GM19455 (cell line): ENCODE results near the gene DYNC2H1.
"Not testable (repeated sequence)": the region's sequence is repeated elsewhere in the genome, so short reads cannot be mapped to it uniquely, and the experiment has no call there.

Experiments used
- ATAC-seq: cut with Tn5 transposase; IDR thresholded peaks from one replicate; pipeline ENCODE4 v1.9.1; 2021; ENCODE audit not compliant: unreplicated experiment

The DYNC2H1 gene

DNA sequence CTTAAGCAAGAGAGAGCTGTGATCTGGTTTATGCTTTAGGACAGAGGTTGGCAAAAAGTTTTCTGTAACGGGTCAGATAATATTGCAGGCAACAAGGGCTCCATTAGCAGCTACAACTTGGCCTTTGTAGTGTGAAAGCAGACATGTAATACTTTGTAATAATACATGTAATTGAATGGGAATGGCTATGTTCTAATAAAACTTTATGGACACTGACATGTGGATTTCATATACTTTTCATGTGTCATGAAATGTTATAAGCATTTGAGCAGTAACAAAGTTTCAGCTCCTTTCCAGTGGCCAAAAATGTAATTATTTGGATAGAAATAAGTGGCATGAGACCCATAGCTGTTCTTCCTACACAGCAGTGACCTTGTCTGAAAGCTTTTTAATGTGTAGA lies 3.1 kb downstream of the DYNC2H1 start:
- no peak for ATAC-seq

- no peak for ATAC-seq
These were observed 5.6 kb downstream of the DYNC2H1 start for GRCh38 chr11:103114836-103115235.

GRCh38 chr11:103125462-103125861 lies 16.2 kb downstream of the DYNC2H1 start:
- ATAC-seq, result no peak

DNA sequence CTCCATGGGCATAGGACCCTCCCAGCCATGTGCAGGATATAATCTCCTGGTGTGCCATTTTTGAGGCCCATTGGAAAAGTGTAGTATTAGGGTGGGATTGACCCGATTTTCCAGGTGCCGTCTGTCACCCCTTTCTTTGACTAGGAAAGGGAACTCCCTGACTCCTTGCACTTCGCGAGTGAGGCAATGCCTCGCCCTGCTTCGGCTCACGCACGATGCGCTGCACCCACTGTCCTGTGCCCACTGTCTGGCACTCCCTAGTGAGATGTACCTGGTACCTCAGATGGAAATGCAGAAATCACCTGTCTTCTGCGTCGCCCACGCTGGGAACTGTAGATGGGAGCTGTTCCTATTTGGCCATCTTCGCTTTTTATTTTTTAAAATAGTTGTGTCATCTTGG lies 32.8 kb downstream of the DYNC2H1 start:
- ATAC-seq, result not testable (repeated sequence)

DNA sequence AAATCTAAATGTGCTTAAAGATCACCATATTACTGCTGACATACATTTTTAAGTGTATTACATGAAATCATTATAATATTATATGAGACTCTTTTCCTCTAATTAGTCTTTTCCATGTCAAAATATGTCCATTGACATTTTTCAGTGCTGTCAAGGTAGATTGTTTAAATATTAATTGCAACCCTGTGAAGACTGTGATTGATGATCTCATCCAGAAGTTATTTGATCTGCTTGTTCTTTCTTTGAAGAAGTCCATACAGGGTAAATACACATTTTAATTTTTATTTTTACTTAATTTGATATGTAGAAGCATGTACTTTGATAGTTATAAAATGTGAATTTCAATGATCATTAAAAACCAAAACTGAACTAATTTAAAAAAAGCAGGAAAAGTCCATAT lies 38.4 kb downstream of the DYNC2H1 start:
- ATAC-seq, result no peak

- ATAC-seq, result no peak
These were observed 48.3 kb downstream of the DYNC2H1 start for GRCh38 chr11:103157542-103157941.

- ATAC-seq, result no peak
These were observed 55.0 kb downstream of the DYNC2H1 start for GRCh38 chr11:103164093-103164796.

DNA sequence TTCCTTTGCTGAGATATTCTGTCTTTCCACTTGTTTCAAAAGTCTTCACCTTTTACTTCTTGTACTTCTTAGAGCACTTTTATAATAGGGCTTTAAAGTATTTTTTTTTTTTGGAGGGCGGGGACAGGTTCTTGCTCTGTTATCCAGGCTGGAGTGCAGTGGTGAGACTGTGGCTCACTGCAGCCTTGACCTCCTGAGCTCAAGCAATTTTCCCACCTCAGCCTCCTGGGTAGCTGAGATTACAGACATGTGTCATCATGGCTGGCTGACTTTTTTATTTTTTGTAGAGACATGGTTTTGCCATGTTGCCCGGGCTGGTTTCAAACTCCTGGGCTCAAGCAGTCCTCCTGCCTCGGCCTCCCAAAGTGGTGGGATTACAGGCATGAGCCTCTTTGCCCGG lies 57.9 kb downstream of the DYNC2H1 start:
- no peak for ATAC-seq

GRCh38 chr11:103170865-103171264 lies 61.6 kb downstream of the DYNC2H1 start:
- no peak for ATAC-seq

DNA sequence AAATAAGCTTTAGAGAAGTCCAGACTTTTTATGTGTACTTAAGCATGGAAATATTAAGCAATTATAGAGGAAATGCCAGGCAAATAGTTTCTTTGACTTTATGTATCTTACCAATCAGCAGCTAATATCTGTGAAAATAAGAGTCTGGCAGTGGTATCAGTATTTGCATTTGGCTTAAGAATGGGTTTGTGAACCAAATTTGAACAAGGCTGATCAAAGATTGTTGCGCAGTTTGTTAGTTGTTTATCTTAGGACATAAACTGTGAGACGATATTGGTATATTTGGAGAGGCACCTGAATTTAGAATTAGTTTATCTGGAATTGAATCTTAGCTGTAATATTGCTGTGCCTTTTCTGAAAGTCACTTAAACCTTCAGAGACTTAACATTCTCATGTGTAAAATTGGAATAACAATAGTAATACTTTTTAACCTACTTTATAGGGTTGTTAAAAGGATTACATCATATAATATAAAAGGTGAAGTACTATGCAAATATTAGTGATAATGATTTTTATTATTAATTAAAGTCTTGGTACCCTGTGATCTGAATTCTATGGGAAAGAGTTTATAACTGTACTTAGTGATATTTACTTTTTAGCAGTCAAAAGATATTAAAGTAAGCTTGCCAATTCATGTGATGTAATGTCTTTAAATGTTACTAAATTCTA lies 66.4 kb downstream of the DYNC2H1 start:
- ATAC-seq, result no peak

GRCh38 chr11:103183981-103184611 lies 74.9 kb downstream of the DYNC2H1 start:
- no peak for ATAC-seq

DNA sequence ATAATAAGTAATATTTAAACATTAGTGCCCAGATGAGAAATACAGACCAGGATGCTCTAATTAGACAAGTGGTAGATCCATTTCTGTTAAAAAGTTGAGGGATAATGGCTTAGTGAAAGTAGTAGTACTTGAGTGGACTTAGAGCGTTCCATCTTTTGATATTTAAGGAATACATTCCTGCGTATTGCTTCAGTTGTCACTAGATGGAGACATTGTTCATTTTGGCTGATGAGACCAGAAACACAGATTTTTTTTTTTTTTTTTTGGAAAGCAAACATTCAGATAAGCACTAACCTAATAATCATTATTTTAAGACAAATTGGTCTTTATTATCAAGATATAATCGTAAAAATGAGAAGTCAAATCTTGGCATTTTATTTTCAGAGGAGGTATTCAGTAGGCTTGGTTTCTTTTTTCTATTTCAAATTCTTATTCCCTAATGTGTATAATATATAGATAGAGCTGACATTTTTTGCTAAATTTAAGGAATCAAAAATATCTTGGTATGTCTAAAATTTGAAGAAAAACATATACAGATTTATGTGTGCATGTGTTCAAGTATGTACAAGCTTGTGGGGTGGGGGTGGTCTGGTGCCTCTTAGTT lies 92.9 kb downstream of the DYNC2H1 start:
- ATAC-seq, result no peak

- no peak for ATAC-seq
These were observed 101.3 kb downstream of the DYNC2H1 start for GRCh38 chr11:103210543-103210942.

- no peak for ATAC-seq
These were observed 106.6 kb downstream of the DYNC2H1 start for GRCh38 chr11:103215812-103216211.

DNA sequence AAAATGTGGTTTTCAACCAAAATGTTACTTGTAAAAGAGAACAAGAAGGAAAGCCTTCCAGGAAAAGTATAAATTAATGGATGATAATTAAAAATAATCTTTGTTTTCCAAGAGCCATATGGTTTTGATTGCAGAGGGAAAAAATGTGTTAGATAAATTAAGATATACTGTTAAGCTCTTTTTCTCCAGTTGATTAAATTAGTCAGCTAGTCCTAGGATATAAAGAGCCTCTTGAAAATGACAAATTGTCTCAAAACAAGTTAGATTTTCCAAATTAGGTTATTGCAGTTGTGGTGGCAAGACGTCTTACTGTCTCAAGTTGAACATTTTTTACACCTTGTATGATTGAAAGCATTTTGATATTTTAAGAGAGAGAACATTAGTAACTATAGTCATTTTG lies 110.9 kb downstream of the DYNC2H1 start:
- no peak for ATAC-seq

DNA sequence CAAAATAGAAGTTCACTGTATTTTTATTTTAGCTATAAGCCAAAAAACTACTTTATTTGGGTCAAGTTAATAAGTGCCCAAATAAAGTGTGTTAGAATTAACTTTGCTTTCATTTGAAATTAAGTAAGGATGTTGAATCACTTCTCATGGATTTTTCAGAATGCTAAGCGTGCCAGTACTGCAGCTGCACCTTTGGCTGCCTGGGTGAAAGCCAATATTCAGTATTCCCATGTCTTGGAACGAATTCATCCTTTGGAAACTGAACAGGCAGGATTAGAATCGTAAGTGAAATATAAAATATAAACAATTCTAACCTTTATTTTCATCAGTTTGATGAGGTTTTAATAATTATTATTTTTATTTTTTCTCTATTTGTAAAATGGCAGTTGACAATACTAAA lies 113.6 kb downstream of the DYNC2H1 start:
- ATAC-seq, result no peak

DNA sequence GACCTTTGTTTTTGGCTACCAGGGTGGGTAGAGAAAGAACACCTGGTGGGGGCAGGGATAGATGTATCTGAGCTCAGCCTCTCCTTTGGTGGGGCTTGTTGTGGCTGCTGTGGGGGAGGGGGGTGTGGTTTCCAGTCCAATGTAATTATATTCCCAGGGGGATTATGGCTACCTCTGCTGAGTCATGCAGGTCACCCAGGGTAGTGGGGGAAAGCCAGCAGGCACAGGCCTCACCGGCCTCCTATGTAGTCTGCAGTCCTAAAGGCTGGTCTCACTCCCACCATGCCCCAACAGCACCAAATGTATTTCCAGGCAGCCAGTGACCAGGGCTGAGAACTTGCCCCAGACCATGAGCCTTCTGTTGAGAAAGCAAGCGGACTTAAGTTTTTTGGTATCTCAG lies 119.6 kb downstream of the DYNC2H1 start:
- ATAC-seq, result no peak

DNA sequence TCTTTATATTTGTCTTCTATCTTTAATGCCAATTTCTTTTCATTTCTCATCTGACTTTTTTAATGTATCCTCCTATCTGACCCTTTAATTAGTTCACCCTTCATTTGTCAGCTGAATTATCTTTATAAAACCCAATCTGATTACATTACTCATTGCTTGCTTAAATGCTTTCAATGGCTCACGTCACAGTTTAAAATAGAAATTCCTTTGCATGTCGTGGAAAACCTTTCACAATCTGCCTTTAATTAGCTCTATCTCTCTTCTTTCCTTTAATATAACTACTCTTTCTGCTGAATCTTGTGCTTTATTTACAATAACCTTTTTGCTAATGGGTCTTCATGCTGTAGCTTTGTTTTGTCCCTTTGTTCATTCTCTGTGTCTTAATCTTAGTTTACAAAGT lies 125.7 kb downstream of the DYNC2H1 start:
- no peak for ATAC-seq

DNA sequence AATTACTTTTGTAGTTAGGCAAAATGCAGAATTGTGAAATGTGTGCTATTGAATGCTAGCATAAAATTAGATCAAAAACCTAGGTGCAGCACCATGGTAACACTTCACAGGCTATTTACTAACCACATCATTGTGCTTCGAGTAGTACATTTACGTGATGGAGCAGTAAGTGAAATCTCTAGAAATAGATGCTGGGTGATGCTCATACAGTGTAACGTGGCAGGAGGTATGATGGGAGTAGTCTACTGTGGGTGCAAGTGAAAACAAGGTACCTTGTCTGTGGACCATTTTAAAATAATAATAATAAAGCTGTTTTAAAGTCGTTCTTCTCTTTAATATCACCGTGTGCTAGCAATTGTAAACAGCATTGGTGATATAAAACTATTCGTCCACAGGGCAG lies 132.3 kb downstream of the DYNC2H1 start:
- ATAC-seq, result no peak

- no peak for ATAC-seq
These were observed 144.9 kb downstream of the DYNC2H1 start for GRCh38 chr11:103254123-103254522.

DNA sequence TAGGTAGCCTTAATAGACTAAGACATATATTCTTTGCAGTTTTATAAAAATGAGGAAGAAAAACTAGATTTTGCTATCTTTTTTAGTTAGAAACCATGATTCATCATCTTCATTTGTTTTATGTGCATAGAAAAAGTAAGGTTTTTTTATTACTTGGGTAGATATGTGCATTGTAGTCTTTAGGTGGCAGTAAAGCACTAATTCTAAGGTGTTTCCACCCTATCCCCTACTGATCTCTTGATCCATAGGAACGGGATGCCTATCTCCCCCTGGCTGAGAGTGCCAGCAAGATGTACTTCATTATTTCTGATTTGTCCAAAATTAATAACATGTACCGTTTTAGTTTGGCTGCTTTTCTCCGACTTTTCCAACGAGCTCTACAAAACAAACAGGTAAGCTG lies 148.1 kb downstream of the DYNC2H1 start:
- ATAC-seq, result no peak
